H1 (cell line): Measurements from ENCODE around the gene DVL3.

ENCODE experiments used
- EGR1 ChIP-seq: IDR thresholded peaks from 2 replicates; pipeline ENCODE4 v1.6.1; 2011; ENCODE audit warnings: low read depth, low read length, borderline replicate concordance
- EZH2 ChIP-seq: fragments of 200-600 bp; sonication (generic); IDR thresholded peaks from 2 replicates; pipeline ENCODE4 v1.7.1; 2012; ENCODE audit warnings: low read depth, mild to moderate bottlenecking, moderate library complexity, low read length, inconsistent platforms; ENCODE audit not compliant: severe bottlenecking
- POLR2A ChIP-seq, 2 experiments: IDR thresholded peaks; 1 replicate in 1 of 2; 2 replicates in 1 of 2; pipeline ENCODE4 v1.6.1; 2011; ENCODE audit warnings: low read depth in 2 of 2, low read length in 2 of 2, mild to moderate bottlenecking in 2 of 2; ENCODE audit errors: control extremely low read depth in 1 of 2
- RAD21 ChIP-seq, 2 experiments: IDR thresholded peaks in 1 of 2; conservative IDR thresholded peaks in 1 of 2; 2 replicates each; pipeline ENCODE4 v1.6.1; 2011; ENCODE audit warnings: low read depth in 2 of 2, low read length in 2 of 2, improper control_type of control experiment in 1 of 2, inconsistent platforms in 1 of 2, mild to moderate bottlenecking in 1 of 2, moderate library complexity in 1 of 2
- SP2 ChIP-seq: IDR thresholded peaks from 2 replicates; pipeline ENCODE4 v1.6.1; 2012; ENCODE audit warnings: mild to moderate bottlenecking, low read length, inconsistent platforms

DNA sequence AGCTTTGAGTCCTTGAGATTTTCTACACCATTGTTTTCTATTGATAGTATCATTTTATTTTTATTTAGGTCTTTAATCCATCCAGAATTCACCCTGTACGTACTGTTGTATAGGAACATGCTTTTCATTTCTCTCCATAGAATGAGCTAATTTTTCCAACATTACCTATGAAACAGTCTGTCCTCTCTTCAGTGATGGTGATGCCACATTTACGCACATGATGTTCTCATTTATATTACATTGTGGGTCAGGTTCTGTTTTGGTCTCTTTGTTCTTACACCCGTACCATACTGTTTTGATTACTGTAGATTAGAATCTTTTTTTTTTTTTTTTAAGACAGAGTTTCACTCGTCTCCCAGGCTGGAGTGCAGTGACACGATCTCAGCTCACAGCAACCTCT lies 56.5 kb downstream of the DVL3 start:
- TF ChIP-seq RAD21 (IDR thresholded peaks at IDR 0.05 in 1 of 2, conservative IDR thresholded peaks at IDR 0.05 in 1 of 2; ENCODE audit: low read depth in 2 of 2, low read length in 2 of 2) (no peak), EGR1 (no peak), EZH2 (no peak), SP2 (no peak), POLR2A (IDR thresholded peaks at IDR 0.05; ENCODE audit: control extremely low read depth in 1 of 2, low read depth in 2 of 2, low read length in 2 of 2) (no peak)
